Stimulated activated CD8-positive, alpha-beta memory T cell treated with anti-CD3 and anti-CD28 coated beads, Interleukin-4, amount 100 ng/mL, for 24 hours (primary cell): ENCODE measurements around the gene STS.
"Not testable (repeated sequence)": the region's sequence is repeated elsewhere in the genome, so short reads cannot be mapped to it uniquely, and the experiment has no call there.

Source experiments
- DNase-seq: peaks from one replicate; pipeline ENCODE4 v3.0.0-alpha.2; 2020; ENCODE audit warnings: low read depth

Gene STS

DNA sequence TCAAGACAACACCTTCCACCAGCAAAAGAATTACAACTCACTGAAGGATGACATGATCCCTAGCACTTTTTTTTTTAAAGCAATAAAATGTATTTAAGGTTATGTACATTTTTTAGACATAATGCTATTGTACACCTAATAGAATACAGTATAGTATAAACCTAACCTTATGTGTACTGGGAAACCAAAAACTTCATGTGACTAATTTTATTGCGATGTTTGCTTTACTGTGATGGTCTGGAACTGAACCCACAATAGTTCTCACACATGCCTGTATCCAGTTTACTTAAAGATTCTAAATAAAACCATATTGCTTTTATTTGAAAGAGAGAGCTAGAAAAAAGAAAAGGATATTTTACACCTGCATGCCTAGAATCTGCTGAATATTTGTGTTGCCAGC is 4.4 kb upstream of the STS start:
- DNase-seq, result no peak

DNA sequence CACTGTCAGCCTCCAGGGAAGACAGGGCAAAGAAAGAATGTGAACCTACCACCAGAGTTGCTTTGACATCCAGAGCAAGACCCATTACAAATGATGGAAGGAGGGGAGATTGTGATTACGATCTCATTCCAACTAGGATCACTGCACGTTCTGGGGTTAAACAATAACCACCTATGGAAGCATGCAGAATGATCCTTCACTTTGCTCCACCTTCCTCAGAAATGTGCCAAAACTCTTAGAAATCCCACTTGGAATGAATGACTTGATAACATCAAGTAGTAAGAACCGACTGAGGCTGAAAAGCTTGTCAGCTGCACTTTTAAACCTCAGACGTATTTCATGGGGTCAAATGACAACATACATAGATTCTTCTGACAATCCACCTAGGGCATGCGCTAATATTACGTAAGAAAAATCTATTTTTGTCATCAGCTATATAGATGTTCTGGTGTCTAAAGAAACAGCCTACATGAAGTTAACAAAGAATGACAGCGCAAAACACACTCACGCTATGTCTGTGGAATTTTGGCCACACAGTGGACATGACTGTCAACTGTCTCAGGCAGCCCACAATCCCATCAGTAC is 3.5 kb upstream of the STS start:
- DNase-seq, result no peak

DNA sequence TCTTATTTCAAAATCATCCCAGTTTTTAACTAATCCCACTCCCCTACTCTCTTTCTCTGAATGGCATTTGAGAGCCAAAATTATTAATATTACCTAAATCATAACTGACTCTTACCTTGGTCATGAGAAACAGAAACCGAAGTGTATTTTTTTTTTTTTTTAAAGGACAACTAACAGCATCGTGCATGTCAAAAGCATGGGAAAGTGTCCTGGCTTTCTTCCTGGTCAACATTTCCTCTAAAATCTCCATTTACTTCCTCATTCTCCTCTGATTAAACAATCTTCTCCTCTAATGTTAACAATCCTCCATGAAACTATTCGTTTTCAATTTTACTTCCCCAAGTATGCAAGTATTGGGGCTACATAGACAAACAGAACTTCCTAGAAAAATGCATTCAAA is 2.1 kb upstream of the STS start:
- DNase-seq, result no peak

DNA sequence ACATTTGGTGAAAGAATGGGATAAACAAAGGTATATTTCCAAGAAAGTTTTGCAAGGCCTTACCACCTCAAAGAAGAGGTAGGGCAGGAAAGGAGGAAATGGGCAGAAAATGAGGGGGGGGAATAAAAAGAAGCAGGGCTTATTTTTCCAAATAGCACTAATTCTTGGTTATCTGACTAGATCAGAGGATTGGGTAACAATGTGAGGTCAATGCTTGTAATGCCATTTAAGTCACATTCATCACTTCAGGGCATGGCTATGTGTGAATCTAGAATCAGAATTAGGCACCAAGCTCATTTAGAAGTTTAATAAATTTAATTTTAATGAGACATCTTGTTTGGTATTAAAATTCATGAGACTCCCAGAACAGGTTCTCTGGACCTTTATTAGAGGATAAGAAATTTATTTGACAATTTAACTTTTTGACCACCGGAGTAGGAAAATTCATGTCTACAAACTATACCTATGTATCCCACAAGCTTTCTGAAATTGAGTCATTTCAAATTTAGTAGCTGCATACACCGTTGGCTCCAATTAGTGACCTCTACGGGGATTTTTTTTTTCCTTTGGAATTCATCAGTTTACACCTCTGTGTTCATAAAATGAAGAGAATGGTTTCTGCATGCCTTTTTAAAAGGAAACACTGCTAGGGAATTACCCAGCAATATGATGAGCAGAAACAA is 1.4 kb upstream of the STS start:
- no peak for DNase-seq

DNA sequence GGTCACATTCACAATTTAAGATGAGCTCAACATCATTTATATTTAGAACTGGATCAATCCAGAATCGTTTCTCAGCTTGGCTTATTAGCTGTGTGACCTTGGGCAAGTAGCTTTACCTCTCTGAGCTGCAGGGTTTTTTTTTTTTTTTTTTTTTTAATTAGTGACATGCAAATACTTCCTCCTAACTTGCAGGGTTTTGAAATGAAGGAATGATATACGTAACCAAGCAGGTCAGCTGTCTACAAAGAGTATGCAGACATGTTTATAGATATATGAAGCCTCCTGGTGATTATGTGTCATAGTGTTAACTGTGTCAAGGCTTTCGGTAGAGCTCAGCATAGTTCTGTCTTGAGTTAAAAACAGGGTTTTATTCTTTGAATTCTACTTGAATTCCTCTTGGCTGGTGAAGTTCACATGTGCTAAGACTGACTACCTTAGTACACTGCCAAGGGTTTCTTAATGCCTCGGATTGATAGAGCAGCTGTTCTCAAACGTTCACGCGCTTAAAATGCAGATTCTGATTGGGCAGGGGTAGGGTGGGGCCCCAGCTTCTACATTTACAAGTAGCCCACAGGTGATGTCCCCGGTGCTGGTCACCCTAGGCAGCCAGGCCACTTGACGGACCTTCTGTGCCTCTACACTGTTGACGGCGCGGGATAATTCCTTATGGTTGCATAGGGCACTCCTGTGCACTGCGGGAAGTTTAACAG is 654 bp upstream of the STS start:
- peak; percentile 1 for DNase-seq

DNA sequence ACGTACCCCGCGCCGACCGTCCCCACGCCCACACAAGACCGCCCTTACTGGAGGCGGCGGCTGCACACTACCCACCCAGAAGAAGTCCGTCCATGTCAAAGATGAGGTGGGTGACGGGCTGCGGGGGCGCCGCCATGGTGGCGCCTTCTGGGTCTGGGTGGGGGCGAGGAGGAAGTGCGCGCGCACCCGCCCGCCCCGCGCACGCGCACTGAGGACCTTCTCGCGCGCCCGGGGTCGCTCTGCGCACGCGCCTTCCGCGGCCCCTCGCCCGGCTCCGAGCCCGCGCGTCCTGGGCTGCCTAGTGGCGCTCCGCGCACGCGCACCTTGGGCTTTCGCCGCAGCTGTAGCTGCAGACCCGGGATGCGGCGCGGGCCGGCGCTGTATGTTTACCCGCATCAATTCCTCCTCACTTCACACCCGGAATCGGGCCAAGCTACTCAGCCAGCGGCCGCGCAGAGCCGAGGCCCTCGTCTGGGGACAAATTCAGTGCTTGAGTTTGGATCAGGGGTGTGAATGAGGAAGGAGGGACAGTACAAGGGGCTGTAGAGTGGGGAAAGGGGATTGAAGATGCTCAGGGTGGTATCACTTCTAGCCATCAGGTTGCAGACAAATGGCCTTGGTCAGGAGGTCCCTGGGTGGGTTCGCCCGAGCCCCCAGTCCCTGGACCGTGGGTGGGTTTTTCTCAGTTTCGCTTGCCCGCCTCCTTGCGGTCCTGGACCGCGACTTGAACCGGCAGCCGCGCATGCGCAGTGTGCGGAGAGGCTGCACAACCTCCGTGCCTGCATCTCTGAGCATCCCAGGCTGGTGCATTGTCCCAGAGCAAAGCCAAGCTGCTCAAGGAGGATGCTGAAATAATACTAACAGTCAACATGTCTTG is 704 bp downstream of the STS start, which contains the start of gene PUDP:
TSS of gene PUDP (minus strand) at position 176 of the 877 bp plus-strand sequence. CDS start at position 136, 40 bp downstream.
- peak; percentile 88 for DNase-seq

DNA sequence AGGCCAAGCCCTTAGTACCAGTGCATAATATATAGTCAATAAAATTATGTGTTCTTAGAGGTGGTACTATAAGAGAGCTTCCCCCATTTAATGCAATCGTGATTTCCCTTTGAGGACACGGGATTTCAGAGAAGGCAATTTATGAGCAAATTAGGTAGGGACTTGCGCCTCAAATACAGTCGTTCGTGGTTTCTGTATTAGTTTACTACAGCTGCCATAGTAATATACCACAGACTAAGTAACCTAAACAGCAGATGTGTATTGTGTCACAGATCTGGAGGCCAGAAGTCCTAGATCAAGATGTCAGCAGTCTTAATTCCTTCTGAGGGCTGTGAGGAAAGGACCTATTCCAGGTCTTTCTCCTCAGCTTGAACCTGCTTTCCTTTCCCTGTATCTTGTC is 1.9 kb downstream of the STS start:
- no peak for DNase-seq

DNA sequence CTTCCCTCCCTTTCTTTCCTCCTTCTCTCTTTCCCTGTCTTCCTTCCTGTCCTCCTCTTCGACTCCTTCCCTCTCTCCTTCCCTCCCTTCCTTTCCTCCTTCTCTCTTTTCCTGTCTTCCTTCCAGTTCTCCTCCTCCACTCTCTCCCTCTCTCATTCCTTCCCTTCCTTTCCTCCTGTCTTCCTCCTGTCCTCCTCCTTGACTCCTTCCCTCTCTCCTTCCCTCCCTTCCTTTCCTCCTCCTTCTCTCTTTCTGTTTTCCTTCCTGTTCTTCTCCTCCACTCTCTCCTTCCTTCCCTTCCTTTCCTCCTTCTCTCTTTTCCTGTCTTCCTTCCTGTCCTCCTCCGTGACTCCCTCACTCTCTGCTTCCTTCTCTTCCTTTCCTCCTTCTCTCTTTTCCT is 5.7 kb downstream of the STS start:
- DNase-seq, result no peak

DNA sequence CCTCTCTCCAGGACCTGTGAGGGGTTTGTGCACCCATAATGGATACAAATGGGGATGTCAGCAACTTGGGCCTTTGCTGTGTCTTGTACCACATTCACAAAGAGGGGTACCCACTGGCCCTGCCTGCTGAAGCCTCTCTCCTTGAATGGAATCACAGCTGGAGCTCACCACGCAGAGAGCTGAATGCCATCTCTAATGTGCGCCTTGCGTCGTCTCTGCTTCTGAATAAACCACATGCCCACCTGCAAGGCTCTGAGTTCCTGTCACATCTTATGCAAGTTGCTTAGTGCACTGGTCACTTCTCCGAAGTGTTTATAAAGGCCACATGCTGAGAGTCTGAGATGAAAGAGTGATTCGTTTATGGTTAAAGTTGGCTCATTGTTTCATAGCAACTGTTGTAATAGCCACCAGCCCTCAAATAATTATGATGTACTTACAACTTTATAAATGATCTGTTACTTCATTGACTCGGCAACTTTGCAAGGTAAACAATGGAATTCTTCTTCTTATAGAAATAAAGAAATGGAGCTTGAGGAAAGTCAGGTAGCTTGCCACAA is 6.6 kb downstream of the STS start:
- no peak for DNase-seq

DNA sequence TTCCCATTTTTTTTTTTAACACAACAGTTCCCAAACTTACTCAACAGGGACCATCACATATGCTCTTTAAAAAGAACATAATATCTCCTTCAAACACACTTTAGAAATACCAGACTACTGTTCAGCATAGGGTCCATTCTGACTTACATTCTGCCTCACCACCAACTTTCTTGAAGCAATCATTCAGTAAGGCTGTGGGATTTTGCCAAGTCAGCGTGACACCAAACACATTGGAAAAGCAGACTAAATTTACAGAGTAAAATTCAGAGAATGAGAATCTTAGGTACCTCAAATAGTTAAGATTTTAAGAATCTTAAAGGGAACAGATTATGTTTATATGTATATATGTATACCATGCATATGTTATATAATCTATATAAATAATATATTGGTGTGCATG is 7.7 kb downstream of the STS start:
- no peak for DNase-seq

DNA sequence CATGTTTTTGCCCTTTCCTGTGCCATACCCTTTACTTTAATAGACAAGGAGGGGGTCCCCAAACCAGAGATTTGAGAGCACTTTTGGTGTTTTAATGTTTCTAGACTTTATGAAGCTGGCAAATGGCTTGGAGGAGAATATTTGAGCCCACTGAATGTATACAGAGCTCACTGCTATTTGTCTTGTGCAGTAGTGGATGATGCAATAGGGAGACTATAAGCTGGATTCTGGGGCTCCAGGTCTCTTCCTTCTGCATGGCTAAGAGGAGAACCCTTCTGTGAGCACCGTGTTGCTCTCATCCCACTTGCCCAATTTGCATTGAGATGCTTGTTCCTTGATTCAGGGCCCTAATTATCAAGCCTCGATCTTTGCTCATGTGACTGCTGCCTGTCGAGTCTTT is 9.4 kb downstream of the STS start:
- no peak for DNase-seq

DNA sequence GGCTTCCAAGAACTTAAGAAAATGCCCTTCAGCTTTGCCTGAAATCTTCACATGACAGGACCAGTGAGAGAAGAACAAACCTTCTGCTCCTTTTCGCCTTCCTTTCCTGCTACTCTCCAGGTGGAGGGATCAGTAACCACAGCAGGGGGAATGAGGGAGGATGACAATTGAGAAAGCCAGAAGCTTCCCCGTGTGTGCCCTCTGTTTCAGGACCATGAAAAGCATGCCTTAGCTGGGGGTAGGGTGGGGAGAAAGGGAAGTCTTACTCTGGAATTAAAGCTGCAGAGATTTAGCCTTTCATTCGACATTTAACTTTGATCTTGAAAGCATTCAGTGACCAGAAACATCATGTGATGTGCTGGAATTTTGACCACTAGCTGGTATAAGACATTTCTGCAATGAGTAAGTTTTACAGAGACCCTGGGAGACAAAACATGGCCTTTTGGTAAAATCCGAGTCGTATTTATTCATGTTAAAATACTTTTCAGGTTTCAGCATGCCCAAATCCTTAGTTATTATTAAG is 11.0 kb downstream of the STS start:
- no peak for DNase-seq

DNA sequence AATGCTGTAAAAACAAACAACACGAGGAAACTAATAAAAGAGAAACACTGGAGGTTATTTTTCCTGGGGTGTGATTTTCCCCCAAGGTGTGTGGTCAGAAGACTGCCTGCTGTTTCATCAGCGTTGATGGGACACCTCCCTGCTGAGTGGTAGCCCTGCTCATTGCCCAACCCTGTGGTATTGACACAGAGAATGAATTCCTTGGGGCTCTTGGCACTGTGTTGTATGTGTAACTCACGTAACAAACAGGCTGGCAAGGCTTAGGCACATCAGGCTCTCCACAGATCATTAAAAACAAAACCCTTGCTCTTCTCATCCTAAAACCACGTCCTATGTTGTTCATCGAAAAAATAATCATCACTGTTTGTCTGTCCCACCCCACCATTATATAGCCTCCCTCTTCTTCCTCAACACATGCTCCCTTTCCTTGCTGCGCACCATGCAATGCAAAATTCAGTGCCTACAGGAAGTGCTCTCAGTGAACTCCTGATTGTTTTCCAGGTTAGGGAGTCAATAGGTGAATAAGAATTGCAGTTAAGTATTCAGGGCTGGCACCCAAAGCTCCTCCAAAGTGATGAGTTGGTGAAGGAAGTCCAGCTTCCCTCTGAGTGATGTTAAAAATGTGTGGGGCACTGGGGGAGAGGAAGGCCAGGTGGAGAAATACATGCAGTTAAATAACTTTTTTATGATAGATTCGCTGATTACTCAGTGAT is 11.8 kb downstream of the STS start:
- DNase-seq, result no peak

DNA sequence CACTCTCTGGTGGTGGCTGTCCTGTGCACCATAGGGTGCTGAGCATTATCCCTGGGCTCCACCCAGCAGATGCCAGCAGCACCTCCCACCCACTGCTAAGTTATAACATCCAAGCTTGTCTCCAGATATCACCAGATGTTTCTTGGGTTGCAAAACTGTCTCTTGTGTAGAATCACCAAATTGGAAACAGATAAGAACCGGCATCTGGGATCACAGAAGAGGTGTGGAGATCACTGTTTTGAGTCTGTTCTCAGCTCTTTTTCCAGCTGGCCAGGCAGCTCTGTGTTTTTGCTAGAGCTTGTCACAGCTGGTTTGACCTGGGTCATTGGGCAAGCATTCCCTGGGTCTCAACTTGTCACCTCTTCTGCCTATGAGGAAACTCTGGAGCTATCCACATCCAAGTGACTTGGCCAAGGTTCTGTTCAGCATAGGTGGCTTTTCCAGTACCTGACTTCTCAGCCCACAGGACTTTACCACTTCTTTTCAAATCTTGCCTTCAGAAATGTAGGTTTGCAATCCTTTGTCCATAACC is 15.7 kb downstream of the STS start:
- no peak for DNase-seq

DNA sequence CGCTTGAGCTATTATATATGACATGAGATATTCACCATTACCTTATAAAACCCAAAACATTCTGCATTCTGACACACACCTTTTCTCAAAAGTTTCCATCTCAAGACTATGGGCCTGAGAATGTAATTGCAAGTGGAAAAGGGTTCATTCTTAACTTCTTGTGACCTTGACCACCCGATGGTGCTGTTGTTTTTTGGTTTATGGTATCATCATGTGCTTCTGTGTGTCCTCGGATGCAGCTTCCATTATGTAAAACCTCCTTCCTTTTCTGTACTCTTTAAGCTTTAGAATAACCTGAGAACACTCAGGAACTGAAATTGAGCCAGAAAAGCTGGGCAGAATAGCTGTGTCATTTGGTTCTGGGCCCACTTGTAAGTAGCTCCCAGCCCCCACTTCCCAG is 16.7 kb downstream of the STS start:
- DNase-seq, result no peak

DNA sequence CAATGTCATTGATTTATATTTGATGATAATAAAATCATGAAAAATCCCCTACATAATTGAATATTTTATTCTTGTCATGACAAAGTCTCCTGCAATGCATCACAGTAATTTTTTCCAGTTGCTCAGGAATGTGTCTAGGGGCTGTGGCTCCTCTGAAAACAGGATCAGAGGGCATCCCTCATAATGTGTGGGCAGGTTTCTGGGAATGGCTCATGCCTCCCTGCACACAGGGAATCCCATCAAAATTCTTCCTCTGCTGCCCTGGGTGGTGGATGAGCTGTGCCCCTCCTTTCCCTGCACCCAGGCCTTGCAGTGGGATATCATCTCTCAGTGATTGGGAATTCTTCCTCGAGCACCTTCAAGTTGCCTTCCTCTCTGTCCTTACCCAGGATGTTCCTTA is 20.9 kb downstream of the STS start:
- no peak for DNase-seq

DNA sequence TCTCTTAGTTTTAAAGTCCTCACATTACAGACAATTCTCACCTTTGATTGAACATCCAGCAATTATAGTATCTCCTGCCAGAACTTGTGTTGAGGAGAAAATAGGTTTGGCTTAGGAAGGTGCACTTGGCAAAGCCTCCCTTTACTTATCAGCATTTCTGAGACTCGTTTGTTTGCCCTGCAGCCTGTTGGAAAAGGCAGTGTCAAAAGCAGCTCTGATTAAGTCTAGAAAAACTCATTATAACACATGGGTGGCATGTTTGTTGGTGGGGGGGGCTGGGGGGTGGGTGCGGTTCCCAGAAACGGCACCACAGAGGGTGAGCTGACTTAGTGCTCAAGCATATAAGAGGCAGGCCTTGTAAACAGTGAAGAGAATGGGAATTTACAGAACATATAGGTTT is 22.1 kb downstream of the STS start:
- DNase-seq, result no peak

DNA sequence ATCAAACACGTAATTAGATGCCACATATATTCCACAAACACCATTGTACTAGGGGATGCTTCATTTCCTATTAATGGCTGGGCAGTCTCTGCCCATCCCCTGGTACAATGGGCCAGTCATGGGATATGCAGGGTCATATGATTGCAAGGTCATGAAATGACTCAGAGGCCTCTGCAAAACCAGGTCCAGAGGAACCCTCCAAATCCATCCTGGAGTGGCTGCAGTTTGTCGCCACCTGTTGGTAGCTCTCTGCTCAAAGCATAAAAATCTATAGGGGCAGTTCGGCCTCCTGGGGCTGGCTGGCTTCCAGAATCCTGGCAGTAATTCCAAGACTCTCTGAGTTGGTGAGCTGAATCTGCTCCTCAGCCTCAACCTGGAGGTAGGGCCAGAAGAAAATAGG is 23.4 kb downstream of the STS start:
- peak; percentile 33 for DNase-seq

DNA sequence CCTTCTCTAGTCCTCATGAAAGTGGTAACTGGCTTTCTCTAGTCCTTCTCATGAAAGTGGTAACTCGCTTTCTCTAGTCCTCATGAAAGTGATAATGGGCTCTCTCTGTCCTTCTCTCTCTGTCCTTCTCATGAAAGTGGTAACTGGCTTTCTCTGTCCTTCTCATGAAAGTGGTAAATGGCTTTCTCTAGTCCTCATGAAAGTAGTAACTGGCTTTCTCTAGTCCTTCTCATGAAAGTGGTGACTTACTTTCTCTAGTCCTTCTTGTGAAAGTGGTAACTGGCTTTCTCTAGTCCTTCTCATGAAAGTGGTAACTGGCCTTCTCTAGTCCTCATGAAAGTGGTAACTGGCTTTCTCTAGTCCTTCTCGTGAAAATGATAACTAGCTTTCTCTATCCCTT is 31.3 kb downstream of the STS start:
- not testable (repeated sequence) for DNase-seq

DNA sequence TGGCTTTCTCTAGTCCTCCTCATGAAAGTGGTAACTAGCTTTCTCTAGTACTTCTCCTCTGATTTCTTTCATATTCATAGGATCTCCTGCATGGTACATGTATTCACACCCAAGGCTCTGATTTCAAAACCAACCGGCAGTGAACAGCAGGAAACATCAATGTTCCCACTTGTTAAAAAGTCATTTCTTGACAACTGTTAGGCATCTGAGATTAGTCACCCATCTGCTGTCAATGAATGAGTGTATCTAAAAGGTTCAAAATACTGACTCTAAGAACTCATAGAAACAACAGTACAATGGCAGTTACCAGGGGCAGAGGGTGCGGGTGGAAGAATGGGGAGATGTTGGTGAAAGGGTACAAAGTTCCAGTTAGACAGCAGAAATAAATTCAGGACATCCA is 31.9 kb downstream of the STS start:
- no peak for DNase-seq

DNA sequence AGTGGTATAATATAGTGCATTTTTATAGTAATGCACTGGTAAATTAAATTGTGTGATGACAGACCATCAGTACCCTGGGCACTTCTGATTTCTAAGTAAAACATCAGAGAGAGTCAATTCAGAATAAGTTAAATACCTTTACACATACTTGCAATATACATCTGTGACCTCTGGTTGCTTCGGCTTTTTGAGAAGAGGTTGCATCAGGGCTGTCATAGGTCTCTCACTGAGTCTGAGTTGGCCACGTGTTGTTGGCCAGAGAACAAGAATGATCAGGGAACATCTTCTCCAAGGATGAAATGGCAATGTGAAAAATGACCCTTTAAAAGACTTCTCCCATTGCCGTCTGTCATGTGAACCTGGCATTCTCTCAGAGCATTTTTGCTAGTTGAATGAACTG is 37.3 kb downstream of the STS start:
- DNase-seq, result no peak
